ENCODE data around the gene HNRNPK.

- TF ChIP-seq EP300 (IDR thresholded peaks at IDR 0.05) (no peak), POLR2A (IDR thresholded peaks at IDR 0.05) (no peak)
- TF ChIP-seq, protein P1, sequence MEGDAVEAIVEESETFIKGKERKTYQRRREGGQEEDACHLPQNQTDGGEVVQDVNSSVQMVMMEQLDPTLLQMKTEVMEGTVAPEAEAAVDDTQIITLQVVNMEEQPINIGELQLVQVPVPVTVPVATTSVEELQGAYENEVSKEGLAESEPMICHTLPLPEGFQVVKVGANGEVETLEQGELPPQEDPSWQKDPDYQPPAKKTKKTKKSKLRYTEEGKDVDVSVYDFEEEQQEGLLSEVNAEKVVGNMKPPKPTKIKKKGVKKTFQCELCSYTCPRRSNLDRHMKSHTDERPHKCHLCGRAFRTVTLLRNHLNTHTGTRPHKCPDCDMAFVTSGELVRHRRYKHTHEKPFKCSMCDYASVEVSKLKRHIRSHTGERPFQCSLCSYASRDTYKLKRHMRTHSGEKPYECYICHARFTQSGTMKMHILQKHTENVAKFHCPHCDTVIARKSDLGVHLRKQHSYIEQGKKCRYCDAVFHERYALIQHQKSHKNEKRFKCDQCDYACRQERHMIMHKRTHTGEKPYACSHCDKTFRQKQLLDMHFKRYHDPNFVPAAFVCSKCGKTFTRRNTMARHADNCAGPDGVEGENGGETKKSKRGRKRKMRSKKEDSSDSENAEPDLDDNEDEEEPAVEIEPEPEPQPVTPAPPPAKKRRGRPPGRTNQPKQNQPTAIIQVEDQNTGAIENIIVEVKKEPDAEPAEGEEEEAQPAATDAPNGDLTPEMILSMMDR (IDR thresholded peaks at IDR 0.05) = no peak
Measured at GRCh38 chr9:83969602-83970001, 10.4 kb downstream of the HNRNPK start.

Measured in tibial nerve (tissue), 4 donors.